Activated T-cell treated with anti-CD3 and anti-CD28 coated beads for 48 hours (primary cell): ENCODE data around the gene SHKBP1.
A peak's percentile ranks its signal among the peaks of the same experiment; 100 is the strongest.
"Not testable (repeated sequence)": the region's sequence is repeated elsewhere in the genome, so short reads cannot be mapped to it uniquely, and the experiment has no call there.

ENCODE experiments used
- DNase-seq: peaks from one replicate; pipeline ENCODE4 v3.0.0-alpha.2; 2020; ENCODE audit warnings: low read depth

SHKBP1 gene

DNA sequence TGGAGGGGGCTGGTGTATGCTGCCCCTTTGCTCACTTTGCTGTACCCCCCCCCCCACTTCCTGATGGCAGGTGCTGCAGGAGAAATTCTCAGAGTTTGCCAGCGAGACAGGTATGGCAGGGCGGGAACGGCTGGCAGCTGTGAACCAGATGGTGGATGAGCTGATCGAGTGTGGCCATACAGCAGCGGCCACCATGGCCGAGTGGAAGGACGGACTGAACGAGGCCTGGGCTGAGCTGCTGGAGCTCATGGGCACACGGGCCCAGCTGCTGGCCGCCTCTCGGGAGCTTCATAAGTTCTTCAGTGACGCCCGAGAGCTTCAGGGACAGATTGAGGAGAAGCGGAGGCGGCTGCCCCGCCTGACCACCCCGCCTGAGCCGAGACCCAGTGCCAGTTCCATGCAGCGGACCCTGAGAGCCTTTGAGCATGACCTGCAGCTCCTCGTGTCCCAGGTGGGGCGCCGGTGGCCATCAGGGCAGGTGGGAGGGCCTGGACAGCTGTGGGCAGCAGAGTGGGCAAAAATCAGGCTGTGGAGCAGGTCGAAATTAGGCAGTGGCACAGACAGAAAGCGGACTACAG lies 19.6 kb upstream of the SHKBP1 start:
- no peak for DNase-seq

GRCh38 chr19:40559394-40559793 lies 17.3 kb upstream of the SHKBP1 start:
- DNase-seq, result no peak

DNA sequence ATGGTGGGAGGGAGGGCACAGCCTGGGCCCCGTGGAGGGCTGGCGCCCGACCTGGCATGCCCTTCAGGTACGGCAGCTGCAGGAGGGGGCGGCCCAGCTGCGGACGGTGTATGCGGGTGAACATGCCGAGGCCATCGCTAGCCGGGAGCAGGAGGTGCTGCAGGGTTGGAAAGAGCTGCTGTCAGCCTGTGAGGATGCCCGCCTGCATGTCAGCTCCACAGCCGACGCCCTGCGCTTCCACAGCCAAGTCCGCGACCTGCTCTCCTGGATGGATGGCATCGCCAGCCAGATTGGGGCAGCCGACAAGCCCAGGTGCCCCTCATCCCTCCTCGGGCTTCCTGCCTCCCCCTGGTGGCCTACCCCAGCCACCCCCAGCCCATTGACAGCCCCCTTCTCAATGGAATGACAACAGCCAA lies 16.6 kb upstream of the SHKBP1 start:
- DNase-seq, result no peak

- no peak for DNase-seq
Measured at GRCh38 chr19:40561947-40562346, 14.7 kb upstream of the SHKBP1 start.

GRCh38 chr19:40564535-40564934 lies 12.1 kb upstream of the SHKBP1 start:
- DNase-seq, result not testable (repeated sequence)

DNA sequence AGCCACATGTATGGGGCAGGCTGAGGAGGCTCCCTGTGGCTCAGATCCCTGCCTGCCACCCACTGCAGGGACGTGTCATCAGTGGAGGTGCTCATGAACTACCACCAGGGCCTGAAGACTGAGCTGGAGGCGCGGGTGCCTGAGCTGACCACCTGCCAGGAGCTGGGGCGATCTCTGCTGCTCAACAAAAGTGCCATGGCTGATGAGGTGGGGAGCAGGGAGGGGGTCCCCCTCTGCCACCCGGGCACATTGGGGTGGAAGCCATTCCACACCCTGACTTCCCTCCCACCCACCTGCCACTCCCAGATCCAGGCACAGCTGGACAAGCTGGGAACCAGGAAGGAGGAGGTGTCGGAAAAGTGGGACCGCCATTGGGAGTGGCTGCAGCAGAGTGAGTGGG lies 11.3 kb upstream of the SHKBP1 start:
- no peak for DNase-seq

GRCh38 chr19:40565910-40566495 lies 10.7 kb upstream of the SHKBP1 start:
- no peak for DNase-seq

DNA sequence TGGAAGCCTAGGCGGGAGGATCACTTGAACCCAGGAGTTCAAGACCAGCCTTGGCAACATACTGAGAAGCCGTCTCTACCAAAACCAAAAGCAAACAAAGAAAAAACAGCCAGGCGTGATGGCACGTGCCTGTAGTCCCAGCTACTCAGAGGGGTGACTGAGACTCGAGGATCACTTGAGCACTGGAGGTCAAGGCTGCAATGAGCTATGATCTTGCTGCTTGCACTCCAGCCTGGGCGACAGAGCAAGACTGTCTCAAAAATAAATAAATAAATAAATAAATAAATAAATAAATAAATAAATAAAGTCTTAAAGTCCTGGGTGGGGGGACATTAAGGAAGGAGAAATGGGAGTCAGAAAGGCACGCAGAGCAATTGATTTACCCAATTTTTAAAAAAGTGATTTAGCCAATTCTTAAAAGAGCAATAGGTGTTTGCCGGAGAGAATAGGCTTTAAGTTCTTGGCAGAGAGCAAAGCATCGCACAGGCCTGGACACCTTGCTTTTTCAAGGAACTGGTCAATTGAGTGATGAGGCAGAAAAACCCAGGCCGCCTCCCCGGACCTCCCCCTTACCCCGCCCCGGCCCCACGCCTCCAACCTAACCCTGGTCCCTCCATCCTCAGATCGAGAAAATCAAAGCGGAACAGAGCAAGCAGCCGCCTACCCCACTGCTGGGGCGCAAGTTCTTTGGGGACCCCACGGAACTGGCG lies 9.5 kb upstream of the SHKBP1 start:
- no peak for DNase-seq

DNA sequence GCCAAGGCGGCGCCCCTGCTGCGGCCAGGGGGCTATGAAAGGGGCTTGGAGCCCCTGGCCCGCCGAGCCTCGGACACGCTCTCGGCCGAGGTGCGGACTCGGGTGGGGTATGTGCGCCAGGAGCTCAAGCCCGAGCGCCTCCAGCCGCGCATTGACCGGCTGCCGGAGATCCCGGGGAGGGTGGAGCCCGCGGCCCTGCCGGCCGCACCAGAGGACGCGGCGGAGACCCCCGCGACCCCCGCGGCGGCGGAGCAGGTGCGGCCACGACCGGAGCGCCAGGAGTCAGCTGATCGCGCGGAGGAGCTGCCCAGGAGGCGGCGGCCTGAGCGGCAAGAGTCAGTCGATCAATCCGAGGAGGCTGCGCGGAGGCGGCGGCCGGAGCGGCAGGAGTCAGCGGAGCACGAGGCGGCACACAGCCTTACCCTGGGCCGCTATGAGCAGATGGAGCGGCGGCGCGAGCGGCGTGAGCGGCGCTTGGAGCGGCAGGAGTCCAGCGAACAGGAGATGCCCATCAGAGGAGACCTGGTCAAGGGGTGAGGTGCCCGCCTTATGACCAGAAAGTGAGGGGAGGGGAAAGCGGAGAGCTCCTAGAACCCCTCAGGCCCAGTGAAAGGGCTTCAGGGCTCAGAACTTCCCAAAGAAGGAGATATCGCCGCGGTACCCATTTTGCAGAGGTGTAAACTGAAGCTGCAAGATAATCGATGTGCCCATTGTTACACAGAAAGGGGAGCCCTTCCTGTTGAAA lies 8.8 kb upstream of the SHKBP1 start:
- DNase-seq, result no peak

DNA sequence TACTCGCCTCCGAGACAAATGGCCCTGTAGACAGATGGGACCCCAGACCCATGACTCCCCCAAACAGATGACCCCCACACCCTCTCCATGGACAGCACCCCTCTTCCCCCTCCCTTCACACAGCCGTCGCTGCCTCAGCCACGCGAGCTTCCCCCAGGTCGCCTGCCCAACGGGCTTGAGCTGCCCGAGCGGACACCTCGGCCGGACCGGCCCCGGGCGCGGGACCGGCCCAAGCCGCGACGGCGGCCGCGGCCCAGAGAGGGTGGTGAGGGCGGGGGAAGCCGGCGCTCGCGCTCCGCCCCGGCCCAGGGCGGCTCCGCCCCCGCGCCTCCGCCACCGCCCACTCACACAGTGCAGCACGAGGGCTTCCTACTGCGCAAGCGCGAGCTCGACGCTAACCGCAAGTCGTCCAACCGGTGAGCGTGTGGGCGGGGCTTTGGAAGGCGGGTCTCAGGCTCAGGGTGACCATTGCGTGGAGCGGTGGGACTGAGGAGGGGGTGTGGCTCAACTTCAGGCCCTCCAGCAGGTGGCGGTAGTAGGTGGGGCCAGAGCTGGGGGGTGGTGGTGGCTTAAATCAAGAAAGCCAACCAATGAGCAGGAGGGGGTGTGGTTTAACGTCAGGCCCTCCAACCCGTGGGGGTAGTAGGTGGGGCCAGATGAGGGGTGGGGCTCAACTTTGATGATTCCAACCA lies 6.2 kb upstream of the SHKBP1 start:
- peak; percentile 95 for DNase-seq

GRCh38 chr19:40571005-40571318 lies 5.7 kb upstream of the SHKBP1 start:
- no peak for DNase-seq

DNA sequence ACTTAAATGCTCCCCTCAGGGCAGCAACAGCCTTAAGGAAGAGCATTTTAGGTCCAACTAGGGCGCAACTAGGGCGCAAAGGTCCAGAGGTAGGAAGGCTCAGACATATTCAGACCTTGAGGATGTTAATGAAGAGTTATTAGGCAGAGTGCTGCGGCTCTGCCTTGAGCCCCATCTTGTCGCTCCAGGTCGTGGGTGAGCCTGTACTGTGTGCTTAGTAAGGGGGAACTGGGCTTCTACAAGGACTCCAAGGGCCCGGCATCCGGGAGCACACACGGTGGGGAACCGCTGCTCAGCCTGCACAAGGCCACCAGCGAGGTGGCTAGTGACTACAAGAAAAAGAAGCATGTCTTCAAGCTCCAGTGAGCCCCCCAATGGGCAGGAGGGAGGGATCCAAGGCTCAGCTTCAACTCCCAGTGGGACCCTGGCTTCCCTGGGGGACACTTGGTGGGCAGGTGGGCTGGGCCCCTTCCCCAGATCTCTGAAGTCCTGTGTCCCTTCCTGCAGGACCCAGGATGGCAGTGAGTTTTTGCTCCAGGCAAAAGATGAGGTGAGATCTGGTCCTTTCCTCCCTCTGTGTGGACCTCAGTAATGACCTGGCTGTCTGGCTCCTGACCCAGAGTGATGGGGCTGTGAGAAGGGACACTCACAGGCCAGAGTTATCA lies 4.7 kb upstream of the SHKBP1 start:
- DNase-seq, result no peak

DNA sequence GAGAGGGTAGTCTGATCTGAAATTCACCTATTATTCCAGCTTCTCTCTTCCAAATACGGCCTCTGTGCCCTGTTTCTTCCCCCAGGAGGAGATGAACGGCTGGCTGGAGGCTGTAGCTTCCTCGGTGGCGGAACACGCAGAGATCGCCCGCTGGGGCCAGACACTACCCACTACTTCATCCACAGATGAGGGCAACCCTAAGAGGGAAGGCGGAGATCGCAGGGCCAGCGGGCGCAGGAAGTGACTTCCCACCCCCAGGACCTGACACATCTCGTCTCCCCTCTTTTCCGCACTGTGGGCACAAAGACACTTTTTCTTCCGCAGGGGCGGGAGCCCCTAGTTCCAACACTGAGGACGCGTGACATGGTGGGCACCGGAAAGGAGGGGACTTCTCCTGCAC lies 1.3 kb upstream of the SHKBP1 start:
- DNase-seq, result no peak

DNA sequence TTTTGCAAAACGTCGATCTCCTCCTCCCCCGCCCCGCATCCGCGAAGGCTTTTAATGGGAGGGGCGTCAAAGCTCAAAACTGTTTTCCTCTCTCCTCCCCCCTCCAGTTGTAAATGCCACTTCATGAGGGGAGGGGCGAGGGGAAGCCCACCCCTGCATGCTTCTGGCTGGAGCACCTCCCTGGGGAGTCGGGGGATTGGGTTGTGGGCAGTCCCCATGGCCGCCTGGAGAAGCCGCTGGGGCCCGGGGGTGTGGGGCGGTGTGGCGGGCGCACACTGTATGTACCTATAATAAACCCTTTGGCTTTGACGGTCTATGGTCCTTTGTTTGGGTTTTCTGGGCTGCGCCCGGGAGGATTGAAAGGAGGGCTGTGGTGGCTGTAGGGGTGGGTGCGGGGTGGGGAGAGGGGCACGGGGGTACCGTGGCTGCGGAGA lies 505 bp upstream of the SHKBP1 start:
- DNase-seq, result no peak

GRCh38 chr19:40578442-40578908 lies 1.8 kb downstream of the SHKBP1 start:
- no peak for DNase-seq

- no peak for DNase-seq
Measured at GRCh38 chr19:40580619-40581018, 3.9 kb downstream of the SHKBP1 start.

DNA sequence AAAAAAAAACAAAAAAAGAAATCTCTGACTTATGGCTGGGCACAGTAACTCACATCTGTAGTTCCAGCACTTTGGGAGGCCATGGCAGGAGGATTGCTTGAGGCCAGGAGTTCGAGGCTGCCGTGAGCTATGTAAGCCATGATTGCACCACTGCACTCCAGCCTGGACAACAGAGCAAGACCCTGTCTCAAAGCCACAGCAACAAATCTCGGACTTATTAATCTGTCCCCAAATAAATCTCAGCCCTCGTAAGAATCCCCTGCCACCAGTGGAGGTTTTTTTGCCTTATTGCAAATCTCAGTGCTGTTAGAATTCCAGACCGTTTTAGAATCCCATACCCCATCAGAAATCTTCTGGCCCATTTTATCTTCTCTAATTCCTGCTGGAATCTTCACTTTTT lies 4.9 kb downstream of the SHKBP1 start:
- DNase-seq, result no peak

DNA sequence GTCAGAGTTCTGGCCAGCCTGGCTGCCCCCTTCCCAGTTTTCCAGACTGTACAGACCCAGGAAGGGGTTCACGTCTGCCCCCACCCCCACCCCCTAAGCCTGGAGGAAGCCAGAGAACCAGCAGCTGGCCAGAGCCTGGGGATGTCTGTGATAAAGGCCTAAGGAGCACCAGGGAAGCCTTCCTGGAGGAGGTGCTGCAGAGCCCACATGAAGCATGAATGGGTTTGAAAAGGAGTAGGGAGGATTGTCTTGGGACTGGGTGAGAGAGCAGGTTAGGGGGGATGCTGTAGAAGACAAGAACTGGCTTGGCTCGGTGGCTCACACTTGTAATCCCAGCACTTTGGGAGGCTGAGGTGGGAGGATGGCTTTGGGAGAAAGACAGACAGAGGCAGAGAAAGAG lies 5.8 kb downstream of the SHKBP1 start:
- DNase-seq, result no peak

DNA sequence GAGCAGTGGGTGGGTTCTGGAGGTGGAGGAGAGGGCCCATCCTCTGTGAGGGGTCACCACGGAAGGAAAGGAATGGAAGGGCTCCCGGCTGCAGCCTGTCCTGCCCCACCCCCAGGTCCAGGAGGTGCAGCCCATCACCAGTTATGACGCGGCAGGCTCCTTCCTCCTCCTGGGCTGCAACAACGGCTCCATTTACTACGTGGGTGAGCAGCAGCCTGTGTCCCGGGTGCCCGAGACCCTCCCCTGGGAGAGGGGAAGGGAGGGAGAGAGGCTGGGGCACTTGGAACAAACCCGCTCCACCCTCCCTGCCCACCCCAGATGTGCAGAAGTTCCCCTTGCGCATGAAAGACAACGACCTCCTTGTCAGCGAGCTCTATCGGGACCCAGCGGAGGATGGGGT lies 6.6 kb downstream of the SHKBP1 start:
- no peak for DNase-seq

DNA sequence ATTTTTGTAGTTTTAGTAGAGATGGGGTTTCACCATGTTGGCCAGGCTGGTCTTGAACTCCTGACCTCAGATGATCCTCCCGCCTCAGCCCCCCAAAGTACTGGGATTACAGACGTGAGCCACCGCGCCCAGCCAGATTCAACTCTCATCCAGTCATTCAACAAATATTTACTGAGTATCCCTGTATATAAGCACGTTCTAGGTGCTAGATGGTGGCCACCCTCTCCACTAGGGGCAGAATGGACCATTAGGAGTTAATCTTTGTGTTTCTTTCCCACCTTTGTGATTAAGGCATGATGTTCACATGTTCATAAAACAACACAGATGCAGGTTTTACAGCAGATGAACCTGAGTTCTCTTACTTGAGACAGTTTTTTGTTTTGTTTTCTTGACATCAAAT lies 7.3 kb downstream of the SHKBP1 start:
- no peak for DNase-seq

DNA sequence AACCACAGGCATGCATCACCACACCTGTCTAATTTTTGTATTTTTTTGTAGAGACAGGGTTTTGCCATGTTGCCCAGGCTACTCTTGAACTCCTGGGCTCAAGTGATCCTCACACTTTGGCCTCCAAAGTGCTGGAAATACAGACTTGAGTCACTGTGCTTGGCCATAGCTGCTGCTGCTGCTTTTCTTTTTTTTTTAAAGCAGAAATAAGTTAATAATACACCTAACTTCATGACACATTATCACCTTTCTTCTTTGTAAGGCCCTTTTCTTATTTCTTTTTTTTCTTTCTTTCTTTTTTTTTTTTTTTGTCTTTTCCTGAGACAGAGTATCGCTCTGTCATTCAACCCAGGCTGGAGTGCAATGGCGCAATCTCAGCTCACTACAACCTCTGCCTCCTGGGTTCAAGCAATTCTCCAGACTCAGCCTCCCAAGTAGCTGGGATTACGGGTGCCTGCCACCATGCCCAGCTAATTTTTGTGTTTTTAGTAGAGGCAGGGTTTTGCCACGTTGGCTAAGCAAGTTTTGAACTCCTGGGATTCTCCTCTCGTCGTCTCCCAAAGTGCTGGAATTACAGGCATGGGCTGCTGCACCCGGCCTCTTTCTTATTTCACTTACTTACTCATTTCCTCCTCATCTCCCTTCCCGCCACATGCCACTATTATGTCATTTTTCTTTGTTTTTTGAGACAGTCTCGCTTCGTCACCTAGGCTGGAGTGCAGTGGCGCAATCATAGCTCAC lies 8.7 kb downstream of the SHKBP1 start:
- no peak for DNase-seq
